HCT116 (cell line): Measurements from ENCODE around the gene SUN2.

Experiments used
- ELF1 ChIP-seq: IDR thresholded peaks from 2 replicates; pipeline ENCODE4 v1.6.1; 2012; ENCODE audit warnings: low read depth, borderline replicate concordance
- EZH2 ChIP-seq: fragments of 200-600 bp; sonication (generic); IDR thresholded peaks from 2 replicates; pipeline ENCODE4 v1.6.1; 2017; ENCODE audit warnings: antibody characterized with exemption, mixed run types
- POLR2A ChIP-seq: IDR thresholded peaks from 2 replicates; pipeline ENCODE4 v1.7.0; 2011; ENCODE audit warnings: borderline replicate concordance; ENCODE audit not compliant: insufficient read depth, insufficient read length; ENCODE audit errors: extremely low read depth
- SIN3A ChIP-seq: IDR thresholded peaks from 2 replicates; pipeline ENCODE4 v1.6.1; 2012; ENCODE audit warnings: low read depth
- TF ChIP-seq, protein P1 (sequence below), 3 experiments: fragments of 200-600 bp in 1 of 3; sonication (generic) in 1 of 3; IDR thresholded peaks in 2 of 3; conservative IDR thresholded peaks in 1 of 3; 2 replicates each; pipeline ENCODE4 v1.5.1; 2012 to 2017; ENCODE audit warnings: low read depth in 2 of 3, low read length in 2 of 3, antibody characterized with exemption in 1 of 3, borderline replicate concordance in 1 of 3, control low read depth in 1 of 3, mild to moderate bottlenecking in 1 of 3, mixed read lengths in 1 of 3, mixed run types in 1 of 3, moderate library complexity in 1 of 3; ENCODE audit not compliant: insufficient read depth in 1 of 3
- TF ChIP-seq, protein P2 (sequence below): IDR thresholded peaks from 2 replicates; pipeline ENCODE4 v1.6.1; 2011; ENCODE audit warnings: mild to moderate bottlenecking, low read length, moderate library complexity; ENCODE audit not compliant: insufficient replicate concordance; ENCODE audit errors: extremely low read depth

GRCh38 chr22:38727123-38727522 lies 28.7 kb downstream of the SUN2 start:
- TF ChIP-seq, protein P1, sequence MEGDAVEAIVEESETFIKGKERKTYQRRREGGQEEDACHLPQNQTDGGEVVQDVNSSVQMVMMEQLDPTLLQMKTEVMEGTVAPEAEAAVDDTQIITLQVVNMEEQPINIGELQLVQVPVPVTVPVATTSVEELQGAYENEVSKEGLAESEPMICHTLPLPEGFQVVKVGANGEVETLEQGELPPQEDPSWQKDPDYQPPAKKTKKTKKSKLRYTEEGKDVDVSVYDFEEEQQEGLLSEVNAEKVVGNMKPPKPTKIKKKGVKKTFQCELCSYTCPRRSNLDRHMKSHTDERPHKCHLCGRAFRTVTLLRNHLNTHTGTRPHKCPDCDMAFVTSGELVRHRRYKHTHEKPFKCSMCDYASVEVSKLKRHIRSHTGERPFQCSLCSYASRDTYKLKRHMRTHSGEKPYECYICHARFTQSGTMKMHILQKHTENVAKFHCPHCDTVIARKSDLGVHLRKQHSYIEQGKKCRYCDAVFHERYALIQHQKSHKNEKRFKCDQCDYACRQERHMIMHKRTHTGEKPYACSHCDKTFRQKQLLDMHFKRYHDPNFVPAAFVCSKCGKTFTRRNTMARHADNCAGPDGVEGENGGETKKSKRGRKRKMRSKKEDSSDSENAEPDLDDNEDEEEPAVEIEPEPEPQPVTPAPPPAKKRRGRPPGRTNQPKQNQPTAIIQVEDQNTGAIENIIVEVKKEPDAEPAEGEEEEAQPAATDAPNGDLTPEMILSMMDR (IDR thresholded peaks at IDR 0.05 in 2 of 3, conservative IDR thresholded peaks at IDR 0.05 in 1 of 3; ENCODE audit: borderline replicate concordance in 1 of 3, insufficient read depth in 1 of 3, low read depth in 2 of 3, low read length in 2 of 3) = no peak
- TF ChIP-seq EZH2 = no peak
- no peak for TF ChIP-seq SIN3A
- TF ChIP-seq, protein P2, sequence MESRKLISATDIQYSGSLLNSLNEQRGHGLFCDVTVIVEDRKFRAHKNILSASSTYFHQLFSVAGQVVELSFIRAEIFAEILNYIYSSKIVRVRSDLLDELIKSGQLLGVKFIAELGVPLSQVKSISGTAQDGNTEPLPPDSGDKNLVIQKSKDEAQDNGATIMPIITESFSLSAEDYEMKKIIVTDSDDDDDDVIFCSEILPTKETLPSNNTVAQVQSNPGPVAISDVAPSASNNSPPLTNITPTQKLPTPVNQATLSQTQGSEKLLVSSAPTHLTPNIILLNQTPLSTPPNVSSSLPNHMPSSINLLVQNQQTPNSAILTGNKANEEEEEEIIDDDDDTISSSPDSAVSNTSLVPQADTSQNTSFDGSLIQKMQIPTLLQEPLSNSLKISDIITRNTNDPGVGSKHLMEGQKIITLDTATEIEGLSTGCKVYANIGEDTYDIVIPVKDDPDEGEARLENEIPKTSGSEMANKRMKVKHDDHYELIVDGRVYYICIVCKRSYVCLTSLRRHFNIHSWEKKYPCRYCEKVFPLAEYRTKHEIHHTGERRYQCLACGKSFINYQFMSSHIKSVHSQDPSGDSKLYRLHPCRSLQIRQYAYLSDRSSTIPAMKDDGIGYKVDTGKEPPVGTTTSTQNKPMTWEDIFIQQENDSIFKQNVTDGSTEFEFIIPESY = no peak
- TF ChIP-seq POLR2A = no peak
- TF ChIP-seq ELF1 = no peak
